NB4 (cell line): ENCODE data around the gene NAGA.

Source experiments
- CTCF ChIP-seq: IDR thresholded peaks from one replicate; pipeline ENCODE4 v1.5.1; 2012; ENCODE audit warnings: low read depth, low read length
- POLR2A ChIP-seq: IDR thresholded peaks from 2 replicates; pipeline ENCODE4 v1.6.1; 2011; ENCODE audit warnings: mild to moderate bottlenecking; ENCODE audit not compliant: insufficient read length; ENCODE audit errors: extremely low read depth

DNA sequence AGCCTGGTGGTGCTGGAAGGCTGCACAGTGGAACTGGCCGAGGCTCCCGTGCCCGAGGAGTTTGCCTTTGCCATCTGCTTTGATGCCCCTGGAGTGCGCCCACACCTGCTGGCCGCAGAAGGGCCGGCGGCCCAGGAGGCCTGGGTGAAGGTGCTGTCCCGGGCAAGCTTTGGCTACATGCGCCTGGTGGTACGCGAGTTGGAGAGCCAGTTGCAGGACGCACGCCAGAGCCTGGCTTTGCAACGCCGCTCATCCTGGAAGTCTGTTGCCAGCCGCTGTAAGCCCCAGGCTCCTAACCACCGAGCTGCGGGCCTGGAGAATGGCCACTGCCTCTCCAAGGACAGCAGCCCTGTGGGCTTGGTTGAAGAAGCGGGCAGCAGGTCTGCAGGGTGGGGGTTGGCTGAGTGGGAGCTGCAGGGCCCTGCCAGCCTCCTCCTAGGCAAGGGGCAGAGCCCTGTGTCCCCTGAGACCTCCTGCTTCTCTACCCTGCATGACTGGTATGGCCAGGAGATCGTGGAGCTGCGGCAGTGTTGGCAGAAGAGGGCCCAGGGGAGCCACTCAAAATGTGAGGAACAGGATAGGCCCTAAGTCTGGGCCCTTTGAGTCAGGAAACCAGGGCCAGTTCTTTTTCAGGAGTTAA lies 7.0 kb upstream of the NAGA start:
- TF ChIP-seq POLR2A = no peak
- no peak for TF ChIP-seq CTCF
